Uterus (tissue), 4 donors: ENCODE data around the gene PSMC5. TPM values are rescaled to one million over a fixed set of nuclear protein-coding genes. Genes with fewer than 3 reads are reported as not detected.
A peak's percentile ranks its signal among the peaks of the same experiment; 100 is the strongest.
"Not testable (repeated sequence)": the region's sequence is repeated elsewhere in the genome, so short reads cannot be mapped to it uniquely, and the experiment has no call there.

Experiments used
- DNase-seq, 2 donors: peaks; one replicate each; pipeline ENCODE4 v3.0.0-alpha.2; 2019 to 2020
- H3K27ac ChIP-seq, 2 donors: fragments of 200-600 bp; sonication (generic); 1 replicate in 1 of 2; 2 replicates in 1 of 2; pipeline ENCODE4 v1.5.1; 2016 to 2018
- H3K27me3 ChIP-seq, 2 donors: fragments of 200-600 bp; sonication (generic); one replicate each; pipeline ENCODE4 v1.5.1; 2018 to 2019; ENCODE audit warnings: control low read depth in 1 of 2
- H3K36me3 ChIP-seq, 2 donors: fragments of 200-600 bp; sonication (generic); one replicate each; pipeline ENCODE4 v1.5.1; 2019; ENCODE audit warnings: control low read depth in 1 of 2
- H3K4me1 ChIP-seq, 2 donors: fragments of 200-600 bp; sonication (generic); one replicate each; pipeline ENCODE4 v1.5.1; 2018 to 2019; ENCODE audit warnings: control low read depth in 1 of 2
- H3K4me3 ChIP-seq, 2 donors: fragments of 200-600 bp; sonication (generic); 1 replicate in 1 of 2; 2 replicates in 1 of 2; pipeline ENCODE4 v1.5.1; 2018 to 2019; ENCODE audit warnings: mild to moderate bottlenecking in 1 of 2
- H3K9me3 ChIP-seq, 2 donors: fragments of 200-600 bp; sonication (generic); one replicate each; pipeline ENCODE4 v1.5.1; 2019; ENCODE audit warnings: control low read depth in 1 of 2
- CTCF ChIP-seq, 4 experiments: fragments of 200-600 bp in 2 of 4; fragments of 450-650 bp in 2 of 4; sonication (generic) in 2 of 4; IDR thresholded peaks; one replicate each; pipeline ENCODE4 v1.5.1; 2016 to 2019; ENCODE audit warnings: antibody characterized with exemption in 4 of 4, mild to moderate bottlenecking in 2 of 4, moderate library complexity in 1 of 4
- POLR2A ChIP-seq, 2 donors: fragments of 450-650 bp; IDR thresholded peaks; one replicate each; pipeline ENCODE4 v1.6.1; 2016; ENCODE audit warnings: antibody characterized with exemption in 2 of 2, mild to moderate bottlenecking in 1 of 2, moderate library complexity in 1 of 2
- intact Hi-C: fragments of 100-400 bp; cut with DNase I; formaldehyde crosslinking; loops from one replicate; pipeline ENCODE4 v1.15.1; 2023; ENCODE audit warnings: low total_unique reads
- total RNA-seq, 4 donors: library from RNA; depleted of rRNA in 3 of 4; stranded (reverse); fragments of >200 nt in 3 of 4; gene quantifications; one replicate each; pipeline versions ENCODE4 v1.1.0 to v1.2.4, GENCODE V29; 2014 to 2023
- donor health status: DM: yes; HTN: yes; CAD: no.

PSMC5 gene
- total RNA-seq, 4 donors from 2014 or later: 12.6 to 103 (median 40.2) TPM

GRCh38 chr17:63842540-63843386 is 15.5 kb downstream of the PSMC5 start, which contains the start of gene SMARCD2:
Gene SMARCD2, minus strand, starts transcription at chr17:63842685. Its CDS starts 11 bp downstream, at chr17:63842674.
- intact Hi-C loops: no loop called here
- Histone ChIP-seq H3K36me3 (no peaks in the 10 kb centered on the region), H3K27ac (peak within 1 kb of the TSS; percentile 86 to 95), H3K4me3 (peak within 1 kb of the TSS; percentile 58 to 70), H3K9me3 (no peaks in the 10 kb centered on the region), H3K27me3 (peaks cover 0 to 3% of the 10 kb centered on the region in 2 donors), H3K4me1 (peaks cover 11 to 14% of the 10 kb centered on the region in 2 donors)
- TF ChIP-seq POLR2A (IDR thresholded peaks at IDR 0.05) (peak; percentile 72 to 98), CTCF (IDR thresholded peaks at IDR 0.05) (peak in 2 of 4 experiments; percentile 46 to 80)
- DNase-seq: peak; percentile 98 to 99

GRCh38 chr17:63843387-63843888 is 16.2 kb downstream of the PSMC5 start:
- H3K27ac ChIP-seq: peak overlapping the region; percentile 86 to 95
- H3K36me3 ChIP-seq, intact Hi-C loops, H3K27me3 ChIP-seq, H3K9me3 ChIP-seq: not testable (repeated sequence)
- peak; percentile 52 to 58 for DNase-seq
- H3K4me1 ChIP-seq: peaks cover 5 to 11% of the 10 kb centered on the region in 2 donors
- peak overlapping the region; percentile 58 to 70 for H3K4me3 ChIP-seq

- intact Hi-C loops: no loop called here
- H3K4me3 ChIP-seq: peak overlapping the region in 1 of 2 donors; percentile 70
- TF ChIP-seq POLR2A (IDR thresholded peaks at IDR 0.05) (no peak), CTCF (IDR thresholded peaks at IDR 0.05) (no peak)
- peaks cover 0 to 3% of the 10 kb centered on the region in 2 donors for H3K27me3 ChIP-seq
- no peak for DNase-seq
- peak overlapping the region; percentile 86 to 95 for H3K27ac ChIP-seq
- no peaks in the 10 kb centered on the region for H3K9me3 ChIP-seq
- H3K4me1 ChIP-seq: peaks cover 5 to 10% of the 10 kb centered on the region in 2 donors
- no peaks in the 10 kb centered on the region for H3K36me3 ChIP-seq
Observed at GRCh38 chr17:63843910-63844677, 16.9 kb downstream of the PSMC5 start.

GRCh38 chr17:63845509-63845908 is 18.3 kb downstream of the PSMC5 start:
- H3K27me3 ChIP-seq: peaks cover 0 to 3% of the 10 kb centered on the region in 2 donors
- peaks cover 5 to 8% of the 10 kb centered on the region in 2 donors for H3K4me1 ChIP-seq
- TF ChIP-seq POLR2A (IDR thresholded peaks at IDR 0.05) (no peak), CTCF (IDR thresholded peaks at IDR 0.05) (no peak)
- H3K4me3 ChIP-seq: no peak overlapping the region
- no peak for DNase-seq
- no peaks in the 10 kb centered on the region for H3K36me3 ChIP-seq
- H3K27ac ChIP-seq: no peak overlapping the region
- intact Hi-C loops: loop anchor here (5.0 kb wide), 1 partner anchor 402 kb away; no protein-coding TSS in a partner anchor
- no peaks in the 10 kb centered on the region for H3K9me3 ChIP-seq

- no peaks in the 10 kb centered on the region for H3K4me1 ChIP-seq
- intact Hi-C loops: loop anchor here (5.0 kb wide), 1 partner anchor 400 kb away; no protein-coding TSS in a partner anchor
- peaks cover 0 to under 1% of the 10 kb centered on the region in 2 donors for H3K27me3 ChIP-seq
- no peak for DNase-seq
- TF ChIP-seq POLR2A (IDR thresholded peaks at IDR 0.05) (no peak), CTCF (IDR thresholded peaks at IDR 0.05) (no peak)
- H3K27ac ChIP-seq: no peak overlapping the region
- H3K4me3 ChIP-seq: no peak overlapping the region
- H3K9me3 ChIP-seq: no peaks in the 10 kb centered on the region
- no peaks in the 10 kb centered on the region for H3K36me3 ChIP-seq
Observed at GRCh38 chr17:63847525-63848249, 20.5 kb downstream of the PSMC5 start.
